Stomach (tissue), 9 donors: ENCODE measurements around the gene TSPAN7. TPM values are rescaled to one million over a fixed set of nuclear protein-coding genes. Genes with fewer than 3 reads are reported as not detected.

Source experiments
- DNase-seq, 2 donors: peaks; one replicate each; pipeline versions ENCODE4 v3.0.0 to v3.0.0-alpha.2; 2013 to 2019
- H3K27ac ChIP-seq, 5 donors: fragments of 200-600 bp in 4 of 5; sonication (generic) in 4 of 5; one replicate each; pipeline ENCODE4 v1.5.1; 2013 to 2019; ENCODE audit warnings: mild to moderate bottlenecking in 1 of 5, moderate library complexity in 1 of 5
- H3K27me3 ChIP-seq, 3 donors: fragments of 200-600 bp; sonication (generic); one replicate each; pipeline ENCODE4 v1.5.1; 2017 to 2019; ENCODE audit warnings: mixed run types in 1 of 3
- H3K36me3 ChIP-seq, 4 donors: fragments of 200-600 bp; sonication (generic); 1 replicate in 3 of 4; 2 replicates in 1 of 4; pipeline ENCODE4 v1.5.1; 2016 to 2019
- H3K4me1 ChIP-seq, 4 donors: fragments of 200-600 bp; sonication (generic); one replicate each; pipeline ENCODE4 v1.5.1; 2016 to 2019
- H3K4me3 ChIP-seq, 4 donors: fragments of 200-600 bp; sonication (generic) in 3 of 4; one replicate each; pipeline ENCODE4 v1.5.1; 2016 to 2019; ENCODE audit warnings: mild to moderate bottlenecking in 1 of 4
- H3K9me3 ChIP-seq, 4 donors: fragments of 200-600 bp; sonication (generic); one replicate each; pipeline ENCODE4 v1.5.1; 2016 to 2019
- CTCF ChIP-seq, 7 experiments: fragments of 450-650 bp in 4 of 7; fragments of 200-600 bp in 3 of 7; sonication (generic) in 3 of 7; IDR thresholded peaks; one replicate each; pipeline ENCODE4 v1.5.1; 2016 to 2019; ENCODE audit warnings: antibody characterized with exemption in 7 of 7, control low read depth in 2 of 7, mild to moderate bottlenecking in 1 of 7
- EP300 ChIP-seq: sonication (generic); formaldehyde crosslinking; IDR thresholded peaks from one replicate; pipeline ENCODE4 v1.6.1; 2017; ENCODE audit warnings: antibody characterized with exemption
- POLR2A ChIP-seq, 4 donors: fragments of 450-650 bp; IDR thresholded peaks; one replicate each; pipeline ENCODE4 v1.6.1; 2016; ENCODE audit warnings: antibody characterized with exemption in 4 of 4, control low read depth in 2 of 4, mild to moderate bottlenecking in 1 of 4, moderate library complexity in 1 of 4
- POLR2AphosphoS5 ChIP-seq, 3 donors: sonication (generic); formaldehyde crosslinking; IDR thresholded peaks; one replicate each; pipeline ENCODE4 v1.6.1; 2016; ENCODE audit warnings: antibody characterized with exemption in 3 of 3
- WGBS, 5 donors: extraction: QIAGEN DNeasy Blood & Tissue Kit in 3 of 5; methylation state at CpG; one replicate each; pipeline versions ENCODE4 v1.1.5 to v1.1.7; 2013 to 2018; 5-methylcytosine and 5-hydroxymethylcytosine counted together
- intact Hi-C: fragments of 100-400 bp; cut with DNase I; formaldehyde crosslinking; loops from one replicate; pipeline ENCODE4 v1.15.1; 2023; ENCODE audit warnings: low total_unique reads
- polyA plus RNA-seq, 3 donors: library from polyadenylated mRNA; stranded (reverse); fragments of 200-250 nt; gene quantifications; one replicate each; pipeline ENCODE4 v1.2.3, GENCODE V29; 2013
- total RNA-seq, 5 donors: library from RNA; depleted of rRNA; stranded (reverse); fragments of >200 nt; gene quantifications; one replicate each; pipeline versions ENCODE4 v1.1.0 to v1.2.3, GENCODE V29; 2014 to 2016
- donor health status: healthy with polysubstance abuse.
- donor health status: Bipolar disorder and iron deficiency.
- donor health status: healthy.

The TSPAN7 gene
- total and polyA plus RNA-seq, 8 donors, result 0.45 to 35.9 (median 12.0) TPM; not detected in 1

GRCh38 chrX:38649221-38649620 lies 87.9 kb downstream of the TSPAN7 start:
- Histone ChIP-seq H3K27me3 (peaks cover 0 to 4% (median 0%) of the 10 kb centered on the region in 3 donors), H3K27ac (no peak overlapping the region), H3K4me3 (no peak overlapping the region), H3K36me3 (no peaks in the 10 kb centered on the region), H3K9me3 (no peaks in the 10 kb centered on the region), H3K4me1 (peaks cover 0 to 2% (median 0%) of the 10 kb centered on the region in 4 donors)
- intact Hi-C loops, result no loop called here
- TF ChIP-seq EP300 (no peak), POLR2AphosphoS5 (IDR thresholded peaks at IDR 0.05) (no peak), POLR2A (IDR thresholded peaks at IDR 0.05) (no peak), CTCF (IDR thresholded peaks at IDR 0.05) (no peak)
- 75 to 90% (median 87%) methylated on average over 1 of the region's 1 CpG; no CpG with 5 or more reads in 1 of the 5 donors for WGBS, 5 donors
- DNase-seq, result no peak

GRCh38 chrX:38649674-38650647 lies 88.6 kb downstream of the TSPAN7 start:
- DNase-seq, result no peak
- peaks cover 0 to 4% (median 0%) of the 10 kb centered on the region in 4 donors for H3K4me1 ChIP-seq
- 75 to 91% (median 90%) methylated on average over 5 to 6 of the region's 6 CpGs for WGBS, 5 donors
- H3K27me3 ChIP-seq, result peaks cover 0 to 4% (median 0%) of the 10 kb centered on the region in 3 donors
- H3K9me3 ChIP-seq, result no peaks in the 10 kb centered on the region
- no peaks in the 10 kb centered on the region for H3K36me3 ChIP-seq
- intact Hi-C loops, result no loop called here
- no peak overlapping the region for H3K4me3 ChIP-seq
- no peak overlapping the region for H3K27ac ChIP-seq
- TF ChIP-seq EP300 (no peak), POLR2AphosphoS5 (IDR thresholded peaks at IDR 0.05) (no peak), POLR2A (IDR thresholded peaks at IDR 0.05) (no peak), CTCF (IDR thresholded peaks at IDR 0.05) (no peak)

- no peak overlapping the region for H3K27ac ChIP-seq
- no peak for TF ChIP-seq EP300
- TF ChIP-seq POLR2AphosphoS5 (IDR thresholded peaks at IDR 0.05), result no peak
- no peak for TF ChIP-seq CTCF (IDR thresholded peaks at IDR 0.05)
- TF ChIP-seq POLR2A (IDR thresholded peaks at IDR 0.05), result no peak
- no peak for DNase-seq
- no peak overlapping the region for H3K4me3 ChIP-seq
- WGBS, 5 donors, result 83 to 92% (median 87%) methylated on average over 2 of the region's 2 CpGs
- H3K36me3 ChIP-seq, result no peaks in the 10 kb centered on the region
- H3K27me3 ChIP-seq, result peaks cover 0 to 4% (median 0%) of the 10 kb centered on the region in 3 donors
- H3K9me3 ChIP-seq, result no peaks in the 10 kb centered on the region
- intact Hi-C loops, result no loop called here
- peaks cover 0 to 4% (median 0%) of the 10 kb centered on the region in 4 donors for H3K4me1 ChIP-seq
These were observed 90.6 kb downstream of the TSPAN7 start for GRCh38 chrX:38651625-38652601.

- intact Hi-C loops, result no loop called here
- no peaks in the 10 kb centered on the region for H3K9me3 ChIP-seq
- DNase-seq, result no peak
- no peak overlapping the region for H3K4me3 ChIP-seq
- WGBS, 5 donors, result 66 to 83% (median 76%) methylated on average over 11 to 13 of the region's 13 CpGs
- no peak overlapping the region for H3K27ac ChIP-seq
- peaks cover 0 to 4% (median 0%) of the 10 kb centered on the region in 4 donors for H3K4me1 ChIP-seq
- TF ChIP-seq CTCF (IDR thresholded peaks at IDR 0.05) (no peak), EP300 (no peak), POLR2AphosphoS5 (IDR thresholded peaks at IDR 0.05) (no peak)
- H3K36me3 ChIP-seq, result no peaks in the 10 kb centered on the region
- H3K27me3 ChIP-seq, result peaks cover 0 to 4% (median 0%) of the 10 kb centered on the region in 3 donors
These were observed 91.6 kb downstream of the TSPAN7 start for GRCh38 chrX:38652934-38653442.
